Measurements from ENCODE around the gene SORBS1.

The SORBS1 gene

DNA sequence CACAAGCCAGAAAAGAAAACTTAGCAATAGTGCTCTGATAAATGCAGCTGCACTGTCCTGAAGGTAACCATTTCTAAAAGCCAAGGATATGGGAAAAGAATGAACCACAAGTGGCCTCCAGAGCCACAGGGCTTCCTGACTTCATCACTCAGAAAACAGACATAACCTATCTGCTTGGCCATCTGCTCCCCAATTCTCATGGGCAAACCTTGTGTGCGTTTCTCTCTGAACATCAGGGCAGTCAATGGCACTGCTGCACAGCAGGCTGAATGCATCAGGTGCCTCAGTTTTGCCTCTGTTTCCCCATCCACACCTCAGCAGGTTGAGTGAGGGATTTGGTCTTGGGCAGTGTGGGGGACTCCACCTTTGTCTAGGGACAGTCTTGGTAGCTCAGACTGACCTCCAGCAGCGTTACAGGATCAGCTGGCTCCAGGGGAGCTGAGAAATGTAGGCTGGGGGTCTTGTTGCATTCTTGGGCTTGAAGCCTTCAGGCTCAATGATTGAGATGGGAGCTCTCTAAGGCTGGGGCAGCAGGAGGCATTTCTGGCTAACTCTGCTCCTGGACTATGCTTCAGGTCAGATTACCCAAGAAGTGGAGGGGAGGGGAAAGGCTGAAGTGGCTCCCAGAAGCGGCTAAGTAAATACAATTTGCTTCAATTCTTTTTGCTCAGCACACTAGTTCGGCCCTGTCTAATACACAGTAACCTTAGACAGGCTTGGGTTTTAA, 246.8 kb downstream of the SORBS1 start:
- no peak for DNase-seq (ENCODE audit: low read depth)

DNA sequence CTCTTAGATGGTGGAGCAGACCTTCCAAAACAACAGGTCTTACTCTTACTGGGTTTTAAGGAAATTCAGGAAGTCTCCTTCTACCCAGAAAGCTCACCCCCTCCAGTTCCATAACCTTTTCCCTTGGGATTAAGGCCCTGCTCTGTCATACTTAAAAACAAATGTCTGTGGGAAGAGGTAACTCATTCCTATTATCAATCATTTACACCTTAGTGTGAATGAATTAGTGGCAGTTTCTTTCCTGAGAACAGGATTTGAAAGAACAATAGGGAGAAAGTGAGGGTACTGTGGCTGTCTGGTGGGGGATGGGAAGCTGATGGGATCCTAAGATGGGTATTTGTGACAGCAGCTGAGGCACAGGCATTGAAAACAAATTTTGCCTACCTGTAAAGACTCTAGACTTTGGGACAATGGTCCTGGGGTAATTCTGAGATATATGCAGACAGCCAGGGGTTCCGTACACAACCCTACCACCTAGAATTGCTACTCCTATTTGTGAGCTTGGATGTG, 248.1 kb downstream of the SORBS1 start:
- no peak for DNase-seq (ENCODE audit: low read depth)

DNA sequence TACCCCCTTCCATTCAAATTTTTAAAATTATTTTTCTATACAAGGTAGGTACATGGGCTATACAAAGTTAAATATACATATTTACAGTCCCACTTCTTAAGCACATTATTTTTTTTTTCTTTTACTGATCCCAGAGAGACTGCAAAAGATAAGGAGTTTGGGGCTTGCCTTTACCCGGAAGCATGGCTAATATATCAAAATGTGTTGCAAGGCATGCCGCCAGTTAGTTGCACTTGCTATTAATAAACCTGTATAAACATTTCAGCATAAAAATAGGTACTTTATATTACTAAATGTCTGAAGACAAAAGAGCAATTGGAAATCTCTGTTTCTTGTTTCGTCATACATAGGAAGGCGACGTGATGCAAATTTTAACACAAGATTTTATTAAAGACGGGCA, 248.9 kb downstream of the SORBS1 start:
- no peak for DNase-seq (ENCODE audit: low read depth)

DNA sequence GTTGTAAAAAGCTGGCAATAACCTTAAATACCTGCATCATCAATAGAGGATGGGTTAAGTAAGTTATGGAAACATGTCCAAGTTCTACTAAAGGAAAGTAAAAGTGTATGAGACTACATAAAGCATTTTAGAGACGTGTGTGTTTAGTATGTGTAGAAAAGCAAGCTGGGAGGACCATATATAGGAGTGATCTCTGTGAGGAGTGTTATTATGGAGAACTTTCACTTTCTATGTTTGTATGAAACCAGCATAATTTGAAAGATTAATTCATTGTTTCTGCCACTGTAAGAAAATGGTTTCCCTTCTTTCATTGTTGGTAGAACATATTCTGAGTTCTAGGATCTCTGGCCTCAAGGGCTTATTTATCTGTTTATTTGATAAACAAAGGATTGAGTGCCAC, 251.2 kb downstream of the SORBS1 start:
- no peak for DNase-seq (ENCODE audit: low read depth)

DNA sequence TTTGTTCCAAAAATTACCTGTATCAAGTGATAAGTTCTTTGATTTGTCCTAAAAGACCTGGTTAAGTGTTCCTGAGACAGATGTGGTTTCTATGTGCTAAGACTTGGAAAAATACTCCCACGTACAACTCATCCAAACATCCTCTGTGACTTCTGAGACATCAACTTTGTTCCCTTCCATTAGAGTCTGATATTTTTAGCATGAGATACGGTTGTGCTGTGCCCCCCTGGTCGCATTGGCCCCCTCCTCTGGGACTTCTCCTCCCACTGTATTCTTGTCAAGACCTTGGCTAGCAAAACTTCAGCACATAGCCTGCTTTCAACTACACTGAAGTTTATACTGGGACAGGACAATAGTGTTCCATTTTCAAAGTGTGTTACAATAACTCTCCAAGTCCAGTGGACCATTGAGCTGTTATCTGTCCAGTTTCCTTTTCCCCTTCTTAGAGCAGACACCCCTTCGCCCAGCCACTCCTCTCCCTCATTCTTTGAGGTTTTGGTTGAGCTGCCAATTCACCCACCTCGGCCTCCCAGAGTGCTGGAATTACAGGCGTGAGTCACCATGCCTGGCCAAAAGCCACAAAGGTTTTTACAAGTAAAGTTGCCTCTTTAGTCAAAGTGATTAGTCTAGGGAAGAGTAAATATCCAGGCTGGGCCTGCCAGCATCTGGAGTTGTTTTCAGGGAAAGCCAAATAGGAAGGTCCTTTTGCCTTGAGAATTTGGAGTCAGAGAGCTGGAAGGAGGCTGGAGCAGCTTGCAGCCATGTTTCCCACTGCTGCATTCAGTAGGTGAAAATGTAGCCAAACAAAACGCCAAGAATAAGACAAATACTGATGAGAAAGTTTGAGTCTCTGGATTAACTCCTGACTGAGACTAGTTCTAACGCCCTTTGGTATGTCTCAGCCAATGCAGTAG, 252.5 kb downstream of the SORBS1 start:
- DNase-seq (ENCODE audit: low read depth) = no peak

DNA sequence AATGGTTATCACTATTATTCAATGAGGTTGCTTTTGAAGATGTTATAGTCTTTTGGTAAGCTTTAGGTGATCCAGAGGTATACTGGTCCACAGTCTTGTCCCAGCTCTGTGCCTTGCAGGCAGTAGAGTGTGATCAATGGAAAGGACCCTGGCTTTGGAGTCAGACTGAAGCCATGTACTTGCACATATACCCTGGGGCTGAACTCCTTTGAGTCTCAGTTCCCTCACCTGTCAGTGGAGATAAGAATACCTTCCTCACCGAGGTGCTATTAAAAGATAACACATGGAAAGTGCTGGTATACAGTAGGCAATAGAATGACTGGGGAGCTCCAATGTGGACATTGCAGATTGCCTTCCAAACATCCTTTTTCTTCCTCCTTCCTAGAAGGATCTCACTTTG, 254.3 kb downstream of the SORBS1 start:
- no peak for DNase-seq (ENCODE audit: low read depth)

DNA sequence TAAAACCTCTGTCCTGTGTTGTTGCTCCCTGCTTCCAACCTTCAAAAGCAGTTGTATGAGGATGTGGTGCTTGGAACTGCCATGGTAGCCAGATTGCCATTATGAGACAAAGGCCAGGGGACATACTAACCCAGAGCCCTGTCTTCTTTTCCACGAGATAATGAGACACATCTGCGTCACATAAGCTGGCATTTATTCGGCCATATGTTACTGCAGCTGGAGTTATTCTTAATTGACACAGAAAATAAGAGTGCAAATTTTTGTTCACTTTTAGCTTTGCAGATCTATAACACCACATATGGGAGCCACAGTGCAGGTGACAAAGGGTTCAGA, 254.9 kb downstream of the SORBS1 start:
- no peak for DNase-seq (ENCODE audit: low read depth)

DNA sequence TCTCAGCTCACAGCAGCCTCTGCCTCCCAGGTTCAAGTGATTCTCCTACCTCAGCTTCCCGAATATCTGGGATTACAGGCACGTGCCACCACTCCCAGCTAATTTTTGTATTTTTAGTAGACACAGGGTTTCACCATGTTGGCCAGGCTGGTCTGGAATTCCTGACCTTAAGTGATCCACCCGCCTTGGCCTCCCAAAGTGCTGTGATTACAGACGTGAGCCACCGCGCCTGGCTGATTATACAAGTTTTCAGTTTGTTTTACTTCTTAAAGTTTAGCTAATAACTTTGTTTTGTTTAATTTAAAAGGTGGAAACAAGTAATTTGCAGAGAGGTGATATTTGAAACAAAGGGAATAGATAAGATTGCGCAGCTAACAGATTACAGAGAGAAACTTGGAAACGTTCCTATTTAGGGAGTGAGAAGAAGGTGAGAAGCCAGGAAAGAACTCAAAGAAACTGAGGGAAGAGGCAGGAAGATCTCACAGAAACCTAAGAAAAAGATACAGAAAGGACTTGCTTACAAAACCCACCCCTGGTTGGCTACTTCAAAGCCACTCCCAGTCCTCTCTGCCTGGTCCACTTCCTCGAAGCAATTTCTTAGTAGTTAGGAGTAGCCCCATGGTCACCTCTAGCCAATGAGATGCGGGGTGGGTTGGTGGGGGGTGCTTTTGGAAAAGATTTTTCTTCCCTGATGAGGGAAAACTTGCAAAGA, 255.4 kb downstream of the SORBS1 start:
- no peak for DNase-seq (ENCODE audit: low read depth)

DNA sequence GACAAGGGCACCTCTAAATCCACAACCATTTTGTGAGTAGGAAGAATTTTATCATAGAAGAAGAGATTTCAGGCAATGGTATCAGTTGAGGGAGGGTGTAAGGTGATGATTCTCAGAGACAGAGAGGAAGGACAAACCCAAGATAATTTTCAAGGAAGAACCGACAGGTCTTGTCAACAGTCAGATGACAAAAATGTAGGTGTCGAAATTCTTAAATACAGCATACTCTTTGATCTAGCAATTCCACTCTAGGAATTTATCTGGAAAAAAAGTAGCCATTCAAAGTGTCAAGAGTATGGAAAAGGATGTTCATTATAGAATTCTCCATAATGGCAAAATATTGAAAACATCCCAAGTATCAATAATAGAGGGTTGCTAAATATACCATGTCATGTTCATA, 256.2 kb downstream of the SORBS1 start:
- no peak for DNase-seq (ENCODE audit: low read depth)

DNA sequence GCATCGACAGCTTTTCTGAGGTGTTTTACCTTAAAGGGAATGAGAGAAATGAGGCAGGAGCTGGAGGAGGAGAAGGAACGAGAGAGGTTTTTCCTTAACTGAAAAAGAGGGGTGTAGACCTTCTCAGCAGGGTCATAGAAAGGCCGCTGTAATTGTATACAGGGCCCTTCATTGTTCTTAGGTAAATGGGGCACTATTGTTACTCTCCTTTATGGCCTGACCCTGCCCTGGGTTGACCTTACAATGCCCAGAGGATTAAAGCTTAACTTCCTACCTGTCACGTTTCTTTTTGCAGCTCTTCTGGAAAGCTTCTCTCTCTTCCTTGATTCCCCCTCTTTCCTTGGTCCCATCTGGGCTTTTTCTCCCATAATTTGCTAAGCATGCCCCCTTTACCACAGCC, 256.7 kb downstream of the SORBS1 start:
- DNase-seq (ENCODE audit: low read depth) = no peak

DNA sequence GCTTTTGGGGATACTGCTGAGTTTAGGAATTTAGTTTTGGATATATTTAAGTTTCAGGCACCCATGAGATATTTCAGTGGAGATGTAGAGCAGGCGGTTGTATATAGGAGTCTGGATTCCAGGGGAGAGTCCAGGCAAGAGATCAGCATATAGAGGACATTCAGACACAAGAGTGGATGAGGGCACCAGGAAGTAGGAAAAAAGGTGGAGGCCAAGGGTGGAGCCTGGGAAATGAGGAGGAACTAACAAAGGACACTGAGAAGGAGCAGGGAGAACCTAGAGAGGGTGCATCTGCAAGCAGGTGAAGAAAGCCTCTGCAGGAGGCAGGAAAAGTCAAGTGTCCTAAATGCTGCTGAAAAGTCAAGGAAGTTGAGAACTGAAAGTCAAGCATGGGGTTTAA, 257.2 kb downstream of the SORBS1 start:
- no peak for DNase-seq (ENCODE audit: low read depth)

DNA sequence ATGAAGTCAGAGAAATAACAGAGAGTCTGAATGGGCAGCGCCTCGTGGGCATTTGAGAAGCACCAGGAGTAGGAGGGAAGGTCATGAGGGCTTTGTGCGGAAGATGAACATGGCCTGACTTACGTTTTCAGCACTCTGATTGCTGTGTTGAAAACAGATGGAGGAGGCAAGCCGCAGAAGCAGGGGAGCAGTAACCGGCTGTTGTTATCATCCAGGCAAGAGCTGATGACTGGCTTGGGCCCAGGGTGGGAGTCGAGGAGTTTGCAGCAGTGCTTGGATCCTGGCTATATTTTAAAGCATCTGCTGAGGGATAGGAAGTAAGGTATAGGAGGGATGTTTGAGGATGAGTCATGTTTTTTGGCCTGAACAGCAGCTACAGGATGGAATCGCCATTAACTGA, 257.6 kb downstream of the SORBS1 start:
- DNase-seq (ENCODE audit: low read depth) = no peak

DNA sequence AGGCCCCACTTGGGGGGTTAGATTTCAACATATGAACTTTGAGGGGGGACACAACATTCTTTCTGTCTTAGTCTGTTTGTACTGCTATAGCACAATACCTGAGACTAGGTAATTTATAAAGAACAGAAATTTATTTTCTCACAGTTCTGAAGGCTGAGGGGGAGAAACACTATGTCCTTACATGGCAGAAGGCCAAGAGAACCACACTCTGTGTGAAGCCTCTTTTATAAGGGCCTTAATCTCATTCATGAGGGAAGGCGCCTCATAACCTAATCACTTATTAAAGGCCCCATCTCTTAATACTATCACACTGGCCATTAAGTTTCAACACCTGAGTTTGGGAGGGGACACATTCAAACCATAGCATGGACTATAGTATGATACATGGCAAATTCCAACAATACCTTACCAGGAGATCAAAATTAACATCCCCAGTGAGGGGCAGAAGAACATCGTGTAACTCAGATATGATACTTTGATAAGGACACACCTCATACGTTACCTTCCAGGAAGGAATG, 261.1 kb downstream of the SORBS1 start:
- DNase-seq (ENCODE audit: low read depth) = no peak

DNA sequence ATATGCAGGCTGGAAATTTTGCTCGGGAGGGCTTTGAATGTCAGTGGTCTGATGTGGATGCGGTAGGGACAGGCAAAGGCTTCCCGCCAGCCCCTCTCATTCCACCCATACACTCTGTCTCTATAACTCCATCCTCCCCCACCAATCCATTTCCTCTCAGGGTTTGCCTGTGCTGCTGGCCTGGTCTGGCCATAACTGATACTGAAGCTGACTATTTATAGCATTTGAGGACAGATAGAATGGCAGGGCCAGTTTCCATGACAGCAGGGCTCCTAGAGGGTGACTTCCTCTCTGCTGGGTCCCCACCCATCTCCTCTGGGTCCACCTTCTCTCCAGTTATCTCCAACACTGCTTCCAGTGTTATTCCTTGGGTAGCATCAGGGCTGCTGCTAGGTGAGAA, 263.8 kb downstream of the SORBS1 start:
- DNase-seq (ENCODE audit: low read depth) = no peak

DNA sequence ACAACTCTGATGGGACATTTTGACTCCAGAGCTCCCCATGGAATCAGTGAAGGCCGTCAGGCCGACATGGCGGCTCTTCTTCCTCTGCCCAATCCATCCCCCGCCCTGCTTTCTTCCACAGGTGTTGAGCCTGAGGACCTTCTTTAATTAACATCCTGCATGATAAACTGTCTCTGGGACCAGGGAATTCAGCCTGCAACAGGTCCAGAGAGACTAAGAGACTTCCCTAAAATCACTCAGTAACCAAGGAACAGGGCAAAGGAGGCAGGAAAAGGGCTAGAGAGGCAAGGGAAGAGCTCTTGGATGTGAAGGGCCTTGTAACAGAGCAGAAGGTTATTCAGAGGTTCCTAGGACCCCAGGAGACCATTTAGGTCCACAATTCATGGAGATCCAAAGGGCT, 264.4 kb downstream of the SORBS1 start:
- no peak for DNase-seq (ENCODE audit: low read depth)

DNA sequence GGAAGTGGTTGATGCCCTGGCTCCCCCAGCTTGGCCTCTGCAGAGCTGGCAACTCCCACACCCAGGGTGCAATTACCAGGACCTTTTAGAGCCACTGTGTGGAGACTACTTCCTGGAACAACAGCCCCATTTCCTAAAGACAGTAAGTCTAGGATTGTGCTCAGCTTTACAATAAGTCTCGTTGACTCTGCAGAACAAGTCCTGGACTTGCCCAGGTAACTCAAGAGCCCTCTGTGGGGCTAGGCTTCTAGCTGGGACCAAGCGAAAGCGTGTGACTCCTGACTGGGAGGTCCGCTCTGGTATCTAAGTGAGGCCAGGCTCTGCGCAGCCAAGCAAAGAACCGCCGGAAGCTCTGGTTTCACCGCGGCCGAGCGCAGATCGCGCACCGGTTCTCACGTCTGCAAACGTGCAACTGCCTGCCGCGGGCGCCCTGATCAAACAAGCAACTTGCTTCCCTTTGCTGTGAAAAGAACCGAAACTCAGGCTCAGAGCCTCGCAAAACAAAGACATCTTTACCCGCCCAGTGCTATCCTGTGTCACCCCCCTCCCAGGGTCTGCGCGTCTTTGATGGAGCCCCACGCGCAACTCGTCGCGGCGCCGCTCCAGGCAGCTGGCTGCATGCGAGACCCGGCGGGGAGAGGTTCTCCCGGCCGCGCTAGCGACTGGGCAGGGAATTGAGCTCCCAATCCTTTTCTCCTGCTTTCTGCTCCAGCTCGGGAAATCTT, 266.0 kb downstream of the SORBS1 start:
- DNase-seq (ENCODE audit: low read depth) = no peak

DNA sequence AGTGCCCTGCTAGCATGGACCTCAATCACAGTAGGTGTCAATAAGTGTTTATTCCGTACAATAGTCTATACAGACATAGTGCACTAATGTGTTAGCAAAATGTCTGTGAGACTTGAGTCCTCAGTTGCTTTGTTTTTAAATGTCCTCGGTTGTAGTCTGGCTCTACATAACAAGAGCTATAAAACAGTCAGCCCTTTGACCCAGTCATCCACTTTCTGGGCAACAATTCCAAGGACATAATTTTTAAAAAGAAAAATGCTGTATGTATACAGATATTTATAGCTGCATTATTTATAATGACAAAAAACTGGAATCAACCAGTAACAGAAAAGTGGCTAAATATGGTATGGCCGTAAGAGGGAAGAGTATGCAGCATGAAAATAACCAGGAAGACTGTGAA, 267.5 kb downstream of the SORBS1 start:
- no peak for DNase-seq (ENCODE audit: low read depth)

DNA sequence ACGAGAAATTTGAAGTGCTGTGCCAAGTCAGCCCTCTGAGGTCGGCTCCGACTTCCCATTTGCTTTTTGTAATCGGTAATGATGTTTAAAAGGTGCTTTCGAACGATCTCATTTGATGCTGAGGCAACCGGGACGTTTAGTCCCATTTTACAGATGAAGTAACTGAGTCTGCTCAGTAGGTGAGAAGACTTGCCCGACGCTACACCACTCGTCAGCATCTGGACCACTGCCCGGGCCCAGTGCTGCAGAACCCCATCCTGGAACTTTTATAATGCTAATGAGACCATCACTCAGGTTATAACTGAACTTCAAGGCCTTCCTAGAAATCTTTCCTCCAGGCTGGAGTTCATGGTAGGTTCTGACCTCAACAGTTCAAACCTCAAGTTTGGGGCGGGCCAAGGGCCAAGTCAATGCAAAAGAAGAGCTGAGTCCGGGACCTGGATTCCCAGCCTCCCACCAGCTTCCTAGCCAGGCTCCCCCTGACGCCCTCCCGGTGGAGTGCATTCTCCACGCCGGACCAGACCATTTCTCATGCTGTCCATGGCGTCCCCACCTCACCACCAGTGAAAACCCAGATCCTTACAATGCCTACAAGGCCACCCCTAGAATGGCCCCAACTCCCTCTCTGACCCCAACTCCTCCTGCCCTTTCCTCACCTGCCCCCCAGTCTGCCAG, 269.7 kb downstream of the SORBS1 start:
- no peak for DNase-seq (ENCODE audit: low read depth)

DNA sequence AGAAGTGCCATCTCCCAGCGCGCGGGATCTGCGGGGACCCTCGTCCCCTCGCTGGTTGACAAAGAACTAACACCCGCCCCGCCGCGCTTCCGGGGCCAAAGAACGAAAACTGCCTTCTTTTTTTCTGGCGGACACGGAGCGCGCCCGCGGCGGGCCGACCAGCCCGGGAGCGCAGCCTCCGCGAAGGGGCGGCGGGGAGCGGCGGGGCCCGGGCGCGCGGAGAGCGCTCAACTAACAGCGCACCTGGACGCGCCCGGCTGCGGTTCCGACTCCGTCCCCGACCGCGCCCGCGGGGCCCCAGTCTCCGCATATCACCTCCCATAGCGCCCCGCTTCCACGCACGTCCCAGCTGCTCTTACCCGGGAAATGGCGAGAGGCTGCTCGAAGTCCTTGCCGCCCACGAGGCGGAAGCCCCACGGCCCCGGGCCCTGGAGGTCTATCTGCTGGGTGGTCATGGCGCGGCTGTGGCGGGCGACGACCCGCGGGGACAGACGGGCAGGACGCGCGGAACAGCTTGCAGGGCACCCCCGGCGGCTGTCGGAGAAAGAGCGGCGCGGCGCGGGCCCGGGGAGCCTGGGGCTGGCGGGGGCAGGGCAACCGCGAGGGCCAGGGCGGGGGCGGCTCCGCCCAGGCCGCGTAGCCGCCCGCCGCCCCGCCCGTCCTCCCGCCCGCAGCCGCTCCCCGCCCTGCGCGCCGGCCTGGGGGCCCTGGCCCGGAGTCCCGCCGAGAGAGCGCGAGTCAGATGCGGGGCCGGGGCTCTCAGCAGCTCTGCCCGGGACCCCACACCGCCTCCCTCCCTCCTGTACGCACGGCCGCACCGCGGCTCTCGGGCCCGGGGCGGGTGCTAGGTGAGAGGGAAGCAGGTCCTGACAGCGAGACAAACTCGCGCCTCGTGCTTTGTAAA, 270.5 kb downstream of the SORBS1 start, which contains the start of gene PDLIM1:
PDLIM1 (minus strand) TSS at position 543 of the 904 bp plus-strand sequence; CDS start at position 455, 88 bp downstream.
- DNase-seq (ENCODE audit: low read depth) = no peak

DNA sequence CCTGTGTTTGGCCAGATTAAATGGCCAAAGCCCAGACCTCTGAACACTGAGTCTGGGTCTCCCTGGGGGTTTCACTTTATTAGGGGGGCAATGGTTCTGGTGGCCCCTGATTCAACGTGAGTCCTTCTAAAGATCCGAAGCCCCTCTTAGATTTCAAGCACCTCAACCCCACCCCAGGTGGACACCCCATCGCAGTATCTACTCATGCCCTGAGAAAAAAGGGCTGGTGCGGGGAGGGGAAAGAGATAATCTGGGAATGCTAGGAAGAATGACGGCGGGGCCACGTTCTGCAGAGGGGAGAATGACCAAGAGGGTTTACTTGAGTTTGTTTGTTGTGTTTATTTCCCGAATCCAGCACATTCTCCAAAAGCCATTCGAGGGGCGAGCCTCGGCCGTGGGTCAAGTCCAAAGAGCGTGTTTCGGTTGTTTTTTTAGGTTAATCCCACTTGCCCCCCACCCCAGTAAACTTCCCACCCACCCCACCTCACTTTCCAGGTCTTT, 271.2 kb downstream of the SORBS1 start:
- no peak for DNase-seq (ENCODE audit: low read depth)
